Stimulated activated naive CD8-positive, alpha-beta T cell treated with anti-CD3 and anti-CD28 coated beads, Interleukin-15, amount 100 ng/mL, for 72 hours (primary cell): Measurements from ENCODE around the gene IL7R.

ENCODE experiments used
- ATAC-seq: fragments of 150-1000 bp; cut with Tn5 transposase; 2 replicates; pipeline ENCODE4 v1.10.0; 2021; ENCODE audit warnings: mild to moderate bottlenecking, moderate library complexity
- DNase-seq, 2 donors: peaks; one replicate each; pipeline ENCODE4 v3.0.0; 2021 to 2022
- H3K27ac Mint-ChIP-seq, 2 donors: one replicate each; pipeline ENCODE4 v1.8.0; 2022; ENCODE audit warnings: mild to moderate bottlenecking in 2 of 2, mixed read lengths in 2 of 2, moderate library complexity in 2 of 2
- H3K27me3 Mint-ChIP-seq: one replicate; pipeline ENCODE4 v1.8.0; 2022; ENCODE audit warnings: mixed read lengths
- H3K4me1 Mint-ChIP-seq: one replicate; pipeline ENCODE4 v1.8.0; 2022; ENCODE audit warnings: mild to moderate bottlenecking, mixed read lengths
- H3K4me3 Mint-ChIP-seq, 2 donors: one replicate each; pipeline ENCODE4 v1.8.0; 2022; ENCODE audit warnings: mild to moderate bottlenecking in 2 of 2, mixed read lengths in 2 of 2, moderate library complexity in 1 of 2
- H3K9me3 Mint-ChIP-seq, 2 donors: one replicate each; pipeline ENCODE4 v1.8.0; 2022; ENCODE audit warnings: mixed read lengths in 2 of 2

IL7R gene

DNA sequence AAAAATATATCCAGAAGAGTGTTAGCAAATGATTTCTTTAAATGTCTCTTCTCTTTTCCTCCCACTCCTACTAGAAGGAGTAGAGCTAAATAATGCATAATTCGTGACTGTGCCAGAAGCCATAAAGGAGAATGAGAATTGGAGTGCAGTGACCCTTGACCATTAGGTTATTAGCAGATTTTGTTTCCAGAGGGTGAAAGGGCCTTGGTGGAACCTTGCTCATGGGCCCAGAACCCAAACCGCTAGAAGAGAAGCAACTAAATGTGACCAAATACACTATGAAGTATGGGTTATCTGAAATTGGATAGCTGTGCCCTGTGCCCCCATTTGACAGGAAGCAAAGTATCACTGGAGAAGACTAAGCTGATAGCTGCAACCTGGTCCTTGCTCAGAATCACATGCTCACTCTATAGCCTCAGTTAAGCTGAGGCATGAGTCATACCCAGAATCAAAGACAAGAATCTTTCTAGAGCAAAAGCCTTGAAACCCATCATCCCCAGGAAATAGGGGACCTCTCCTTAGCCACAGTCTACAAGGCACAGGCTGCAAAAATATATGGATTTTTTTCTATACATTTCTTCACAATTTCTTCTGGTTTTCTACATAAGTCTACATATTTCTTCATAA, 45.5 kb downstream of the IL7R start:
- peak in 1 of 2 donors; percentile 49 for DNase-seq
- no peak overlapping the region for H3K27ac Mint-ChIP-seq
- peak overlapping the region in 1 of 2 donors; percentile 9 for H3K4me3 Mint-ChIP-seq

DNA sequence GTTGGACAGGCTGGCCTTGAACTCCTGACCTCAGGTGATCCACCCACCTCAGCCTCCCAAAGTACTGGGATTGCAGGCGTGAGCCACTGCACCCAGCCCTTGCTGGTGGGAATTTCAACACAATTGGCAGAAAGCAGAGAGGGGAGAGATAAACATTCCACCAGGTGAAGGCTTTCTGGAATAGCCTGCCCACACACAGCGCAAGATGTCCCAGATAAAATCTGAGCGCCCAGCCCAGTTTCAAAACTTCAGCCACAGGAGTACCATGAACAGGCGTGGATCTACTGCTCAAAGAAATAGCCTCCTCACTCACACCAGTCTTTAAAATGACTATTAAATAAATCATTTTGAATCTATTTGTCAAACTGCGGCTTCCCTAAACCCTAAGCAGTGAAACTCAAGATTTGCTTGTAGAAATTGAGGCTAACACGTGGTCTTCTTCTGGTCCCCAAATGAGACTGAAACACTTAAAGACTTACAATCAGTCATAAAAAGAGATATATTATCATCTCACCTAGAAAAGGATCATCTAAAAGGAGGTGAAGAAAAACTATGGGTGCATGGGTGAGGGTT, 47.0 kb downstream of the IL7R start:
- Mint-ChIP-seq H3K27ac (peak overlapping the region; percentile 87 to 90), H3K4me1 (peaks cover 90% of the 10 kb centered on the region)
- peak; percentile 74 for ATAC-seq

More for the DNA sequence above, 45.5 kb downstream of the IL7R start:
- Mint-ChIP-seq H3K27me3 (no peaks in the 10 kb centered on the region), H3K9me3 (no peaks in the 10 kb centered on the region), H3K4me1 (peaks cover 94% of the 10 kb centered on the region)
- peak; percentile 77 for ATAC-seq

DNA sequence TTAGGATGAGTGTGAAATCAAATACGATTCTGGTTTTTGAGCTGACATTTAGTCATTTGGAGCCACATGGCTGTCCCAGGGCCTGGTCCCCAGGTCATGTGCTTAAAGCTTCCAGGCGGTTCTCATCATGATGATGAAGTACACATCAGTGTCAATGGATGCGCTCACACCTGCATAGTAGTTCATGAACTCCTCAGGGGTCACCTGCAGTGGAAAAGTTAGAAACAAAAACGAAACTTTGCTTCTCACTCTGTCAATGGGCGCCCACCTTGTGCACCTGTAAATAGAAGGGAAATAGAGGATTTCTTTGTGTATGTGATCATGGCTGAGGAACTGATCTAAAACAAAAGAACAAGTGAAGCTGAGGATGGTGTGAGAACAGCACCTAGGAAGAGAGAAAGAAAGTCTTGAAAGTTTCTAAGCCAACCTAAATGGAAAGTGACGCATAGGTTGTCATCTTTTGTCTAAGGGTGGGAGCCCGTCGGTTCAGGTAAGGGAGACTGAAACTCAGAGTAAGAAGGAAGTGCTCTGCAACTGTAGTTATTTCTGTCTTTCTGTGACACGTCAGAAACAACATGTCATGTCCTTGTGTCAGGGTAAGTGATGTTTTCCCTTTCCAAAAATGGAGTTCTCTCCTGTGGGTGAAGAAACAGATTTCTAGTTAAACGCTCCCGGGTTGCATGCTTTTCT, 47.9 kb downstream of the IL7R start:
- H3K27ac Mint-ChIP-seq = peak overlapping the region; percentile 77 to 87
- ATAC-seq (peak; percentile 75), DNase-seq (peak in 1 of 2 donors; percentile 67)
- H3K9me3 Mint-ChIP-seq = no peaks in the 10 kb centered on the region
- no peaks in the 10 kb centered on the region for H3K27me3 Mint-ChIP-seq
- H3K4me3 Mint-ChIP-seq = peak overlapping the region; percentile 13 to 70
- peaks cover 86% of the 10 kb centered on the region for H3K4me1 Mint-ChIP-seq

More for the DNA sequence above, 47.0 kb downstream of the IL7R start:
- H3K4me3 Mint-ChIP-seq = peak overlapping the region; percentile 29 to 70
- H3K9me3 Mint-ChIP-seq = no peaks in the 10 kb centered on the region
- no peaks in the 10 kb centered on the region for H3K27me3 Mint-ChIP-seq
- DNase-seq = peak in 1 of 2 donors; percentile 61

DNA sequence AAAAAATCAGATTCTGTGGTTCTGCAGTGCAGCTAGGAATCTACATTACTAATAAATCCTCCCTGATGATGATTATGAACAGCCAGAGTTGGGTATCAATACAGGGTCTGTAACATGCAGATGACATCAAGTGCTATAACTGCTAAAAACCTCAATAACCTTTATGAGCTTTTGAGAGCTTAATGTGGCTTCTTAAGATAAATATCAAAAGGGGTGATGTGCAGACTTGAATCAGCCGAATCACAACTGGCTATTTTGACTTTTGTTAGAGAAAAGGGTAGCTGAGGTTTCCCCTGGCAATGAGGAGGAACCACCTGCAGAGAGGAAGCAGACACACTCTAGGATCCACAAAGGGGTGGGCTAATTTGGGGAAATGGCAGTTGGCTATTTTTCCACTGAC, 51.5 kb downstream of the IL7R start:
- ATAC-seq (peak; percentile 55), DNase-seq (no peak)
- peaks cover 71% of the 10 kb centered on the region for H3K4me1 Mint-ChIP-seq
- H3K4me3 Mint-ChIP-seq = peak overlapping the region; percentile 20 to 55
- H3K9me3 Mint-ChIP-seq = peaks cover 17 to 21% of the 10 kb centered on the region in 2 donors
- H3K27ac Mint-ChIP-seq = peak overlapping the region; percentile 10 to 44
- no peaks in the 10 kb centered on the region for H3K27me3 Mint-ChIP-seq

DNA sequence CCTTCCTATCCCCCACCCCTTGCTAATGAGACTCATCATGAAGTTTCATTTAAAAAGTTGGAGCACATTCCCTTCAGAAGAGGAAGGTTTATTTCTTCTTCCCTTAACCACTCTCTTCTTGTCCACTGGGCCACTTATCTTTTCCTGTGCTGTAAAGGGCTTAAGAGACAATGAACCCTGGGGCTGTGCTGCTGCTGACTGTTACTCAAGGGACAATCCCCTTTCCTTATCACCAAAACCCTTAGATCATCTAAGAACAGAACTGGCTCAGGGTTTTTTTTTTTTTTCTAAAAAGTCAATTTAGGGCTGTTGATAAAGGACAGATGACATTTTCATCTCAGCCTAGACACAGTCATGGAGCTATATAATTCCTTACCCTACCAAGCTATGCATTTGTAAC, 52.1 kb downstream of the IL7R start:
- peaks cover 17 to 21% of the 10 kb centered on the region in 2 donors for H3K9me3 Mint-ChIP-seq
- no peaks in the 10 kb centered on the region for H3K27me3 Mint-ChIP-seq
- H3K27ac Mint-ChIP-seq = peak overlapping the region in 1 of 2 donors; percentile 72
- DNase-seq (no peak), ATAC-seq (peak; percentile 34)
- peak overlapping the region; percentile 55 for H3K4me3 Mint-ChIP-seq
- H3K4me1 Mint-ChIP-seq = peaks cover 65% of the 10 kb centered on the region

DNA sequence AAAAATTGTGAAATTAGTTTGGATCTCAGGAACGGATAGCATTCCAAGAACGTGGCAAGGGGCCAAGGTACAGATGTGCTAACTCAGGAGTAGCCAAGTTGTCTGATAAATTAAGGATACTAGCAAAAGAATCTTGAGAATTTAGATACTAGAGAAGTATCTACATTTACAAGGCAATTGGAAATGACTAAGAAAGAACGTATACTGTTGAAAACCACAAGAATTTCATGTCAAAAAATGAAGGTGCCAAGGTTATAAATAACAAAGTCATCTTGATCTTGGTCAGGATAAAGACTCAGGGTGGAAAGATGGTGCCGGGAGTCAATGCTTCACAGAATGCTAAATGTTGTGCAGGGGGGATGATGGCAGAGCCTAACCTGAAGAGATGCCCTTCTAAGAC, 62.5 kb downstream of the IL7R start:
- H3K4me1 Mint-ChIP-seq = peaks cover 47% of the 10 kb centered on the region
- ATAC-seq (peak; percentile 71), DNase-seq (no peak)
- H3K27me3 Mint-ChIP-seq = no peaks in the 10 kb centered on the region
- peak overlapping the region in 1 of 2 donors; percentile 18 for H3K4me3 Mint-ChIP-seq
- peak overlapping the region; percentile 32 to 53 for H3K27ac Mint-ChIP-seq
- peaks cover 19 to 23% of the 10 kb centered on the region in 2 donors for H3K9me3 Mint-ChIP-seq

DNA sequence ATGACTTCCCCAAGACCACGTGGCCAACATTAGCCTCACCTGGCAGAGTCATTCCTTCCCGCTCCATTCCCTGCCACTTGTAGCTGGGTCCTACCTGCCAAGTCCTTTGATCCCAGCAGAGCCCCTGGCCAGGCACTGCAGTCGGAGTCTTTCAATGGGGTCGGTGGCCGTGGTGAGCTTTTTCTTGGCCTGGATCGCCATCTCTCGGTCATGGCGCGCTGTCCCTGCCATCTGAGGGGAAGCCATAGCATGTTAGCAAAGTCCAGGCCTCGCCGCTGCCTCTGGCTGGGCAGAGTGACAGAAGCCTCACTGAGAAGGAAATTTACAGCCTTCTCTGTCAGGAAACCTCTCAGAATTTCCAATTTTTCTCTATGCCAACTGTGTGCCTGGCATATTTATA, 64.2 kb downstream of the IL7R start:
- Mint-ChIP-seq H3K9me3 (peaks cover 19 to 23% of the 10 kb centered on the region in 2 donors), H3K27ac (peak overlapping the region in 1 of 2 donors; percentile 60), H3K27me3 (no peaks in the 10 kb centered on the region), H3K4me3 (no peak overlapping the region), H3K4me1 (peaks cover 64% of the 10 kb centered on the region)
- DNase-seq (no peak), ATAC-seq (no peak)

DNA sequence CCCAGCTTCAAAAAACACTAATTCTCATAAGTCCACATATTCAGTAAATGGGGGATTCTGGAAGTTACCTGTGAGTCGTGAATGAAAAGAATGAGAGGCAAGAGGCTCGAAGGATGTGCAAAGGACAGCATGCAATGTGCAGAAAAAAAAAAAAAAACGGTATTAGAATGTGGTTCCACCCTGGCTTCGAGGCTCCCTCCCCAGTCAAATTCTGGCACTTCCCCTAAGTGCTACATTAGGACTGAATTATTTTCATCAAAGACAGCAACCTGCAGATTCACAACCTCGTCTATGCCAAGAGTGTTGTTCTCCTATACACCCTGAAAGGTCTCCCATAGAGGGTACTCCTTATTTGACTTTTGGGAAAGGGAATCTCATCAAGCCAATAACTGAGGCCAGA, 65.2 kb downstream of the IL7R start:
- peaks cover 4% of the 10 kb centered on the region for H3K27me3 Mint-ChIP-seq
- H3K4me3 Mint-ChIP-seq = no peak overlapping the region
- no peak overlapping the region for H3K27ac Mint-ChIP-seq
- peaks cover 19 to 23% of the 10 kb centered on the region in 2 donors for H3K9me3 Mint-ChIP-seq
- H3K4me1 Mint-ChIP-seq = peaks cover 73% of the 10 kb centered on the region
- DNase-seq (no peak), ATAC-seq (no peak)

DNA sequence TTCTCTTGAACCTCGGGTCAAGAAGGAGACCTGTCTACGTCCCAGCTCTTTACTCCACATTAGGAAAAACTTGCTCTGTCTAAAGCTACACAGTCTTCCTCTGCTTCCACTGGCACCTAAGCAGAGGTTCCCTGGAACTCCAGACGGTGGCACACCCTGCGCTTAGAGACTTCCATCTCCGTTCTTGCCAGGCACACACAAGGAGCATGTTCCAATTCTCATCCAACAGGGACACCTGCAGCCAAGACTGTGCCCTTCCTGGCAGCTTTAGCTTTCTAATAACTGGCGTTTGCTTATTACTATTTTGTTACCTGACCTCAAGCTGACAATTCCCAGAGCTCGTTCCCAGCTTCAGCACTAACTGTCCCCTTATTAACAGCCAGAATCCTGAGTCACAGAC, 65.8 kb downstream of the IL7R start:
- DNase-seq (no peak), ATAC-seq (no peak)
- Mint-ChIP-seq H3K27me3 (peaks cover 8% of the 10 kb centered on the region), H3K27ac (no peak overlapping the region), H3K9me3 (peaks cover 19 to 23% of the 10 kb centered on the region in 2 donors), H3K4me1 (peaks cover 73% of the 10 kb centered on the region), H3K4me3 (no peak overlapping the region)

DNA sequence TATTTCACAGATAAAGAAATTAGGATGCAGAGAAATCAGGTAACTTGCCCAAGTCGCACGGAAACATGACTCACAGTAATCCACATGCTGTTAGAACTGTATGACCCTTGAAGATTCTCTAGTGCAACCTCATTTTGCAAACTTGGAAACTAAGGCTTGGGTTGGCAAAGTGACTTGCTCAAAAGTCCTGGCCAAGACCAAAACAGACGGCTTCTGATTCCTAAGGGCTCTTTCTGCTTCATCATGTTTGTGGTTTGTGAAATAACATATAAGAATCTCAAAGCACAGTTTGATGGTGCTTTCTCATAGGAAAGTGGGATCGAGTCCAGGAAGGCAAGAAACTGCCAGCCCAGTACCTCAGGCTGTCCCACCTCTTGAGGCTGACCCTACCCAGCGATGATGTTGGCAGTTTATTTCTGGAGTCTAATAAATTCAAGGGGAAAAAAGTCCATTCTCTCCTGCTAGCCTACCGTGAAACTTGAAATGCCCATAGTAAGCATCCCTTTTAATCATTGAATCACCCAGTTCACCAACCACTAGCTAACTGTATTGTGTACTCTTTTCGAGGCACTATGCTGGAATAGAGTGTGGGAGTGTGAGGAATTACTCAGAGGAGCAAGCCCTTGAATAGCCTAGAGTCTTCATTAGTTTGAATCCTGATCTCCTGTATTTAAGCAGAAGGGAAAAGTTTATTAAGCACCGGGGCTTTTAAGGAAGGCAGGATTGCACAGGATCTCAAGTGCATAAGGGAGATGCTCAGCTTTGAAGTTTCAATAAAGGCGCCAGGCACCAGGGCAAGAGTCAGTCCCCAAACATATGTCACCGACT, 67.6 kb downstream of the IL7R start:
- peaks cover 61% of the 10 kb centered on the region for H3K4me1 Mint-ChIP-seq
- ATAC-seq (peak; percentile 15), DNase-seq (no peak)
- peaks cover 8% of the 10 kb centered on the region for H3K27me3 Mint-ChIP-seq
- peaks cover 9 to 13% of the 10 kb centered on the region in 2 donors for H3K9me3 Mint-ChIP-seq
- H3K4me3 Mint-ChIP-seq = peak overlapping the region; percentile 79 to 82
- H3K27ac Mint-ChIP-seq = peak overlapping the region in 1 of 2 donors; percentile 63

DNA sequence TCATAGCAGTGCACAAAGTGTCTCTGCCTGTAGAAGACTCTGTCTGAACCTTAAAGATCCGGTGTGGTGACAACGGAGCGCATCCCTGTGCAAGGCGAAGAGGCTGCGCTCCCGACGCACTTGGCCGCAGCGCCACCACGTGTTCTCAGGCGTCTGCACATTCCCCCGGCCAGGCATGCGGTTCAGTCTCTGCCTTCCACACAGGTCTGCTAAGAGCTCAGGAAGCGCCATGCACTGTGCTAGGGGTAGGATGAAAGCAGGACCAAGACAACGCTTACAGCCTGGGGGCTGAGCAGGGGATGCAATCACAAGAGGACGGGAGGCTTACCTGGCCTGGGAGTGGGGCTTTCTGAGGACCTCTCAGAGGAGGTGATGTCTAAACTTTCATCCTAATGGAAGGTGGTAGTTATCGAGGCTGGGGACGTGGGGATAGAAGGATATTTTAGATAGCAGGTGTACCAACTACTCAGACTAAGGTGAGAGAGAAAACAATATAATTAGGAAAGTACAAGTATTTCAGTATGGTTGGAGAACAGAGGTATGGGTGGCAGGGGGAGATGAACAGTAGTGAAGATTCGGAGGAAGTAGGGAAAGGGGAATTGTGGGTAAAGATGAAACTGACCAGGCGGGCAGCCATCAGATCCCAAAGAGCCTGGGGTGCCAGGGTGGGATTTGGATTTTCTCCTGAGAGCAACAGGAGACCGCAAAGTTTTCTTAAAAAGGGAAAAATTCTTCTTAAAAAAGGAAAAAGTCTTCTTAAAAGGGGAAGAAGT, 68.4 kb downstream of the IL7R start:
- Mint-ChIP-seq H3K4me3 (peak overlapping the region; percentile 79 to 82), H3K27me3 (peaks cover 8% of the 10 kb centered on the region), H3K9me3 (peaks cover 4 to 5% of the 10 kb centered on the region in 2 donors), H3K27ac (peak overlapping the region; percentile 69 to 80), H3K4me1 (peaks cover 53% of the 10 kb centered on the region)
- DNase-seq (peak; percentile 85 to 90), ATAC-seq (peak; percentile 90)

DNA sequence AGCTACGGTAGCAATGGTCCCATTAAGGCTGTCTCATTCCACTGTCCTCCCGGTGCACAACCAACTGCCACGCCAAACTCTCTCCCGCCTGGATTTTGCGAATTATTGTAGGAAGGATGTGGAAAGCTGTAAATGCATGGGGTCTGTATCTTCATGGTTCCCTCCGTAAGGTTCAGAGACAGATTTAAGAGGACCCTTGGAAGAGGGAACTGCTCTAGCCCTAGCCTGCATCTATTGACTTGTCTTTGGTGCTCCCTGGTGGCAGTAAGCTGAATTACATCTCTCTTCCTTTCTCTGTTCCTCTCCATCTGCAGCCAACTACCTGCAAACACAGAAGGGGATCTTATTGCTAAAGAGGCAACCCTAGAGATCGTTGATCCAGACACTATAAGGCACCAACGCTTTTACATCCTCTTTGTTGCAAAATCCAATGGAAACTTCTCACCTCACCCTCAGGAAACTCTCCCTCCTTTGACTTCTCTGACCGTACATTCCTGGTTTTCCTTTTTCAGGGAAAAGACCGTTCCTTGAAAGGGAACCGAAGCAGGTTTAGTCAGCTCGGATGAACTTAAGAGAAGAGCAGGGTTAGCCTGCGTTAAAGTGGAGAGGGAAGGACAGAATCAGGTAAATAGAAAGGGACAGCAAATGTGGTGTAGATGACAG, 69.8 kb downstream of the IL7R start:
- Mint-ChIP-seq H3K9me3 (no peaks in the 10 kb centered on the region), H3K4me3 (peak overlapping the region; percentile 79 to 82), H3K4me1 (peaks cover 46% of the 10 kb centered on the region), H3K27ac (peak overlapping the region in 1 of 2 donors; percentile 19), H3K27me3 (peaks cover 8% of the 10 kb centered on the region)
- peak; percentile 75 to 80 for DNase-seq
- peak; percentile 65 for ATAC-seq
